Esophagus muscularis mucosa (tissue), 4 donors: ENCODE measurements around the gene KLHL30. TPM values are rescaled to one million over a fixed set of nuclear protein-coding genes. Genes with fewer than 3 reads are reported as not detected.
"Not testable (repeated sequence)": the region's sequence is repeated elsewhere in the genome, so short reads cannot be mapped to it uniquely, and the experiment has no call there.

ENCODE experiments used
- DNase-seq: peaks from one replicate; pipeline ENCODE4 v3.0.0-alpha.2; 2017; ENCODE audit errors: extremely low spot score
- H3K27ac ChIP-seq, 4 donors: fragments of 200-600 bp; sonication (generic); replicated peaks in 1 of 4; 1 replicate in 3 of 4; 2 replicates in 1 of 4; pipeline ENCODE4 v1.5.1; 2016 to 2019; ENCODE audit warnings: mild to moderate bottlenecking in 1 of 4
- H3K27me3 ChIP-seq, 4 donors: fragments of 200-600 bp; sonication (generic); one replicate each; pipeline versions ENCODE4 v1.5.1 to v1.6.0; 2016 to 2019
- H3K36me3 ChIP-seq, 4 donors: fragments of 200-600 bp; sonication (generic); one replicate each; pipeline ENCODE4 v1.5.1; 2016 to 2019
- H3K4me1 ChIP-seq, 4 donors: fragments of 200-600 bp; sonication (generic); one replicate each; pipeline ENCODE4 v1.5.1; 2016 to 2019
- H3K4me3 ChIP-seq, 4 donors: fragments of 200-600 bp; sonication (generic); 1 replicate in 2 of 4; 2 replicates in 2 of 4; pipeline ENCODE4 v1.5.1; 2016 to 2019; ENCODE audit warnings: mild to moderate bottlenecking in 4 of 4, moderate library complexity in 1 of 4
- H3K9me3 ChIP-seq, 4 donors: fragments of 200-600 bp; sonication (generic); 1 replicate in 3 of 4; 2 replicates in 1 of 4; pipeline ENCODE4 v1.5.1; 2016 to 2019
- EP300 ChIP-seq: sonication (generic); formaldehyde crosslinking; IDR thresholded peaks from one replicate; pipeline ENCODE4 v1.6.1; 2017; ENCODE audit warnings: antibody characterized with exemption
- POLR2A ChIP-seq: fragments of 450-650 bp; IDR thresholded peaks from one replicate; pipeline ENCODE4 v1.6.1; 2017; ENCODE audit warnings: antibody characterized with exemption, moderate library complexity, mild to moderate bottlenecking, low read depth
- POLR2AphosphoS5 ChIP-seq, 2 donors: sonication (generic); formaldehyde crosslinking; IDR thresholded peaks; one replicate each; pipeline ENCODE4 v1.6.1; 2017; ENCODE audit warnings: antibody characterized with exemption in 2 of 2
- WGBS: methylation state at CpG from one replicate; pipeline ENCODE4 v1.1.5; 2018; 5-methylcytosine and 5-hydroxymethylcytosine counted together
- intact Hi-C: fragments of 100-400 bp; cut with DNase I; formaldehyde crosslinking; loops from one replicate; pipeline ENCODE4 v1.15.1; 2023
- total RNA-seq, 4 donors: library from RNA; depleted of rRNA; stranded (reverse); fragments of >200 nt; gene quantifications; one replicate each; pipeline versions ENCODE4 v1.1.0 to v1.2.1, GENCODE V29; 2016
- TF ChIP-seq, protein P1 (sequence below), 3 experiments: fragments of 200-600 bp in 2 of 3; fragments of 450-650 bp in 1 of 3; sonication (generic) in 2 of 3; IDR thresholded peaks; one replicate each; pipeline ENCODE4 v1.5.1; 2017 to 2019; ENCODE audit warnings: antibody characterized with exemption in 3 of 3, mild to moderate bottlenecking in 2 of 3, moderate library complexity in 1 of 3

Gene KLHL30
- total RNA-seq, 4 donors from 2014 or later = 1.2 to 8.0 (median 4.4) TPM

DNA sequence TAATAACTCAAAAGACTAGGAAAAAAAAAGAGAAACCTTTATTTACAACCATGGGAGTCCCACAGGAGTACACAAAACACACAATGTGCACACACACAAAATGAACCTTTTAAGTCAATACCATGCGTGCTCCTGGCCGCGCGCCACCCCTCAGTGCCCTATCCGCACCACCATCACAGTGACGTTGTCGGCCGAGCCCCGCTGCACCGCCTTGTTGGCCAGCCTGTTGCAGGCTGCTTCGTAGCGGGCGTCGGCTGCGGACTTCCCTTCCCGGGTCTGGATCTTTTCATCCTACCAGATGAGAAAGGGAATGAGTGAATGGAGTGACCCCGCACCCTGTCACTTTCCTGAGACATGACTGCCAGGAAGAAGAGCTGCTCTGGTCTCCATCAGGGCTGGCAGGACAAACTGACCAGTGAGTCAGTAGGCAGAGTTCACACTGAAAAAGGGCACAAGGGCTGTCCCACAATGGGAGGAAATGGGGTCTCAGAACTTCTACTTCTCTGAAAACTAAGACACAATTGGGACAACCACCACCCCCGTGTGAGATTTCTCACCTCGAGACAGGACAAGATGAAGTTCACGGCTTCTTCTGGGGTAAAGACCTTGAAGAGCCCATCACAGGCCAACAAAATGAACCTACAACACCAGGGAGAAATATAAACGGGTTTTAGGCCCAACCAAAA is 32.1 kb downstream of the KLHL30 start:
- no peaks in the 10 kb centered on the region for H3K27me3 ChIP-seq
- 83% methylated on average over 21 of the region's 21 CpGs for WGBS
- peak overlapping the region; percentile 68 to 81 (median 69) for H3K27ac ChIP-seq
- no peak overlapping the region for H3K4me3 ChIP-seq
- TF ChIP-seq POLR2A (no peak), POLR2AphosphoS5 (IDR thresholded peaks at IDR 0.05) (no peak), EP300 (no peak)
- peaks cover 19 to 32% (median 26%) of the 10 kb centered on the region in 4 donors for H3K4me1 ChIP-seq
- intact Hi-C loops = no loop called here
- H3K36me3 ChIP-seq = peaks cover 16 to 83% (median 78%) of the 10 kb centered on the region in 4 donors
- H3K9me3 ChIP-seq = no peaks in the 10 kb centered on the region
- DNase-seq = no peak

DNA sequence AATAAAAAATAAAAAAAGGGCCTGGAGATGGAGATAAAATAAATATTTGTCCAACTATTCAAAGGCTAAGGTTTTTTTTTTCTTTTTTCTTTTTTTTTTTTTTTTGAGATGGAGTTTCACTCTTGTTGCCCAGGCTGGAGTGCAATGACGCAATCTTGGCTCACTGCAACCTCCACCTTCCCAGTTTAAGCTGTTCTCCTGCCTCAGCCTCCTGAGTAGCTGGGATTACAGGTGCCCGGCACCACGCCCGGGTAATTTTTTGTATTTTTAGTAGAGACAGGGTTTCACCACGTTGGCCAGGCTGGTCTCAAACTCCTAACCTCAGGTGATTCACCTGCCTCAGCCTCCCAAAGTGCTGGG is 32.6 kb downstream of the KLHL30 start:
- H3K9me3 ChIP-seq, DNase-seq, H3K27me3 ChIP-seq, intact Hi-C loops, H3K4me3 ChIP-seq: not testable (repeated sequence)
- 87% methylated on average over 5 of the region's 5 CpGs for WGBS
- Histone ChIP-seq H3K27ac (peak overlapping the region; percentile 68 to 81 (median 69)), H3K4me1 (peaks cover 19 to 32% (median 26%) of the 10 kb centered on the region in 4 donors), H3K36me3 (peaks cover 16 to 88% (median 81%) of the 10 kb centered on the region in 4 donors)

DNA sequence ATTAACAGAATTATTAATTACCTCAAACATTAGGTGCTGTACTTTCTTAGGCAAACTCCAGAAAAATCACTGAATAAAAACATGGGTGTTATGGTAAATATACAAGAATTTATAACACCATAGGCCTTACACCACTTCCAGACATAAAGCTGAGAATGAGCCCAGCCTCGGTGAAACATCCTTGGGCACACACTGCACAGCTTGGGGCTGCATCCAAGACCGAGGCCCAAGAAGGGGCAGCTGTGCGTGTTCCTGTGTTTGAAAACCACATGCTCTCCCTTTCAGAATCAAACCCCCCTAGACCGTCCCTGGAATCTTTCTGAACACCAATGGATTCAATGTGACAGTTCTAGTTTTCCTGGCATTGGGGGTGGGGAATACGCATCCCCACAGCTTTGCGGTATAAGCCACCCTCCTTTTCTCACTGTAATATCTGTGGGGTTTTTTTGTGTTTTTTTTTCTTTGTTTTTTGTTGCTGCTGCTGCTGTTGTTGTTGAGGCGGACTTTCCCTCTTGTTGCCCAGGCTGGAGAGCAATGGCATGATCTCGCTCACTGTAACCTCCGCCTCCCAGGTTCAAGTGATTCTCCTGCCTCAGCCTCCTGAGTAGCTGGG is 33.2 kb downstream of the KLHL30 start:
- WGBS = 95% methylated on average over 9 of the region's 9 CpGs
- Histone ChIP-seq H3K4me1 (peaks cover 19 to 32% (median 26%) of the 10 kb centered on the region in 4 donors), H3K27me3 (no peaks in the 10 kb centered on the region), H3K36me3 (peaks cover 16 to 92% (median 85%) of the 10 kb centered on the region in 4 donors), H3K27ac (no peak overlapping the region), H3K9me3 (no peaks in the 10 kb centered on the region), H3K4me3 (no peak overlapping the region)
- DNase-seq = no peak
- no peak for TF ChIP-seq EP300
- TF ChIP-seq, protein P1, sequence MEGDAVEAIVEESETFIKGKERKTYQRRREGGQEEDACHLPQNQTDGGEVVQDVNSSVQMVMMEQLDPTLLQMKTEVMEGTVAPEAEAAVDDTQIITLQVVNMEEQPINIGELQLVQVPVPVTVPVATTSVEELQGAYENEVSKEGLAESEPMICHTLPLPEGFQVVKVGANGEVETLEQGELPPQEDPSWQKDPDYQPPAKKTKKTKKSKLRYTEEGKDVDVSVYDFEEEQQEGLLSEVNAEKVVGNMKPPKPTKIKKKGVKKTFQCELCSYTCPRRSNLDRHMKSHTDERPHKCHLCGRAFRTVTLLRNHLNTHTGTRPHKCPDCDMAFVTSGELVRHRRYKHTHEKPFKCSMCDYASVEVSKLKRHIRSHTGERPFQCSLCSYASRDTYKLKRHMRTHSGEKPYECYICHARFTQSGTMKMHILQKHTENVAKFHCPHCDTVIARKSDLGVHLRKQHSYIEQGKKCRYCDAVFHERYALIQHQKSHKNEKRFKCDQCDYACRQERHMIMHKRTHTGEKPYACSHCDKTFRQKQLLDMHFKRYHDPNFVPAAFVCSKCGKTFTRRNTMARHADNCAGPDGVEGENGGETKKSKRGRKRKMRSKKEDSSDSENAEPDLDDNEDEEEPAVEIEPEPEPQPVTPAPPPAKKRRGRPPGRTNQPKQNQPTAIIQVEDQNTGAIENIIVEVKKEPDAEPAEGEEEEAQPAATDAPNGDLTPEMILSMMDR (IDR thresholded peaks at IDR 0.05) = no peak
- no peak for TF ChIP-seq POLR2A
- no peak for TF ChIP-seq POLR2AphosphoS5 (IDR thresholded peaks at IDR 0.05)
- intact Hi-C loops = no loop called here

DNA sequence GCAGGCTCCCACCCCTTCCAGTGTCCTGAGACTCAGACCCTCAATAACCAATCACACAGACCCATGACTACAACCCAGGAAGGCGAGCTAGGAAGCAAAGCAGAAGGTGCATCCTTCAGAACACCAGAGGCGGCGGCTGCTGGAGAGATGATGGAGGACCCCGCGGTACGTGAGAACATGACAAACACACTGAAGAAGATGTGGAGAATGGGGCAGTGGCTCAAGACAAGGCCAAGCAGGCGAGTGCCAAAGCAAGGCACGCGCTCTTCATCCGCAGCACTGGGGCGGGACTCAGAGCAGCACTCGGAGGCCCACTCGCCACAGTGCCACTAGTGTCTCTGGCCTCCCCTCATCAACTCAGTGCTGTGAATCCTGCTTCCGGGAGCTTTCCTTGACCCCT is 34.0 kb downstream of the KLHL30 start:
- 91% methylated on average over 12 of the region's 14 CpGs for WGBS
- DNase-seq = no peak
- TF ChIP-seq POLR2A (no peak), POLR2AphosphoS5 (IDR thresholded peaks at IDR 0.05) (no peak), EP300 (no peak)
- TF ChIP-seq, protein P1 (IDR thresholded peaks at IDR 0.05) = no peak
- peaks cover 19 to 32% (median 26%) of the 10 kb centered on the region in 4 donors for H3K4me1 ChIP-seq
- H3K27me3 ChIP-seq = no peaks in the 10 kb centered on the region
- peaks cover 19 to 92% (median 87%) of the 10 kb centered on the region in 4 donors for H3K36me3 ChIP-seq
- no peaks in the 10 kb centered on the region for H3K9me3 ChIP-seq
- no peak overlapping the region for H3K4me3 ChIP-seq
- intact Hi-C loops = no loop called here
- no peak overlapping the region for H3K27ac ChIP-seq

DNA sequence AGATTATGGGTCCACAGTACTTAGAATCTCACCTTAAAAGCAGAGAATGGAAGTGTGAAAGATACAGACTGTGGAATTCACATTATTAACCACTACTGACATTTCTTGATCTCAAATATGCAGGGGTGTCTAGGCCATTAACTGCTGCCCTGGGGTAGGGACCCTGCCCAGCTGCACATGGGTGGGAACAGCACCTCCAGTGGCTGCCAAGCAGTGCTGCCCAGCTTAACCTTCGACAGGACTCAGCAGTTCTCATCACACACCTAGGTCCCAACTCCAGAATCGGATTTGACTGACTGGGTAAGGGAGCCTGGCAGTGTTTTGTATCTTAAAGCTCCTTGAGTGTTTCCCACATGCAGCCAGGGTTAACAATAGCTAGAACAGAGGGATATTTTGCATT is 35.2 kb downstream of the KLHL30 start:
- Histone ChIP-seq H3K9me3 (no peaks in the 10 kb centered on the region), H3K36me3 (peaks cover 28 to 96% (median 89%) of the 10 kb centered on the region in 4 donors), H3K27me3 (no peaks in the 10 kb centered on the region), H3K4me3 (no peak overlapping the region), H3K27ac (no peak overlapping the region), H3K4me1 (peaks cover 19 to 29% (median 22%) of the 10 kb centered on the region in 4 donors)
- 87% methylated on average over 2 of the region's 2 CpGs for WGBS
- TF ChIP-seq, protein P1 (IDR thresholded peaks at IDR 0.05) = no peak
- no peak for TF ChIP-seq EP300
- TF ChIP-seq POLR2AphosphoS5 (IDR thresholded peaks at IDR 0.05) = no peak
- TF ChIP-seq POLR2A = no peak
- intact Hi-C loops = no loop called here
- no peak for DNase-seq
